SK-N-SH (cell line): ENCODE data around the gene SSR3. TPM values are rescaled to one million over a fixed set of nuclear protein-coding genes. Genes with fewer than 3 reads are reported as not detected.

Experiments
- CTCF ChIA-PET: fragments of 300-600, 350-600 bp; formaldehyde crosslinking; extraction: SDS; loops from one replicate; lab custom pipeline; 2021; lab: Yijun Ruan, JAX
- POLR2A ChIA-PET: fragments of 350-600 bp; sonication (Branson Sonifier 250); formaldehyde crosslinking; extraction: SDS; loops from one replicate; lab custom pipeline; 2020; ENCODE audit warnings: antibody characterized with exemption, inconsistent platforms; lab: Yijun Ruan, JAX
- DNase-seq: peaks from one replicate; pipeline ENCODE4 v3.0.0; 2012
- H2AFZ ChIP-seq: fragments of 200-600 bp; sonication (generic); 2 replicates; pipeline ENCODE4 v1.8.1; 2016; ENCODE audit warnings: antibody characterized with exemption, mild to moderate bottlenecking, low read depth
- H3F3A ChIP-seq: fragments of 200-600 bp; sonication (generic); replicated peaks from 2 replicates; pipeline ENCODE3; 2016; ENCODE audit warnings: antibody characterized with exemption, mild to moderate bottlenecking; ENCODE audit not compliant: insufficient read depth
- H3K27ac ChIP-seq, 2 experiments: fragments of 200-500 bp in 1 of 2; fragments of 200-600 bp in 1 of 2; sonication (Bioruptor generic) in 1 of 2; sonication (generic), shearing (Covaris generic) in 1 of 2; 2 replicates each; pipeline versions ENCODE4 v1.5.1 to v1.6.1; 2014 to 2016; ENCODE audit warnings: low read depth in 2 of 2, inconsistent platforms in 1 of 2, low read length in 1 of 2, mild to moderate bottlenecking in 1 of 2, mixed read lengths in 1 of 2
- H3K27me3 ChIP-seq: fragments of 200-600 bp; sonication (generic), shearing (Covaris generic); 2 replicates; pipeline ENCODE4 v1.6.1; 2016; ENCODE audit warnings: mixed run types; ENCODE audit not compliant: insufficient read depth
- H3K36me3 ChIP-seq, 2 experiments: fragments of 200-500 bp in 1 of 2; fragments of 200-600 bp in 1 of 2; sonication (Bioruptor generic) in 1 of 2; sonication (generic) in 1 of 2; replicated peaks in 1 of 2; 2 replicates each; pipeline versions ENCODE3 to v1.5.1; 2014 to 2016; ENCODE audit warnings: low read length in 1 of 2, mild to moderate bottlenecking in 1 of 2; ENCODE audit not compliant: insufficient read depth in 2 of 2, control insufficient read depth in 1 of 2
- H3K4me1 ChIP-seq, 2 experiments: fragments of 200-500 bp in 1 of 2; fragments of 200-600 bp in 1 of 2; sonication (Bioruptor generic) in 1 of 2; sonication (generic), shearing (Covaris generic) in 1 of 2; 2 replicates each; pipeline versions ENCODE4 v1.5.1 to v1.6.1; 2014 to 2016; ENCODE audit warnings: low read depth in 1 of 2, low read length in 1 of 2, mixed run types in 1 of 2; ENCODE audit not compliant: insufficient read depth in 2 of 2, control insufficient read depth in 1 of 2
- H3K4me2 ChIP-seq: fragments of 200-600 bp; sonication (generic), shearing (Covaris generic); 2 replicates; pipeline ENCODE4 v1.6.1; 2017; ENCODE audit warnings: mixed run types
- H3K4me3 ChIP-seq, 2 experiments: fragments of 200-500 bp in 1 of 2; fragments of 200-600 bp in 1 of 2; sonication (Bioruptor generic) in 1 of 2; sonication (generic), shearing (Covaris generic) in 1 of 2; 2 replicates each; pipeline versions ENCODE4 v1.5.1 to v1.8.1; 2014 to 2016; ENCODE audit warnings: low read depth in 2 of 2, inconsistent platforms in 1 of 2, low read length in 1 of 2, mild to moderate bottlenecking in 1 of 2, mixed read lengths in 1 of 2, moderate library complexity in 1 of 2
- H3K79me2 ChIP-seq: fragments of 200-600 bp; sonication (generic); 2 replicates; pipeline ENCODE4 v1.8.1; 2017; ENCODE audit warnings: mild to moderate bottlenecking; ENCODE audit not compliant: insufficient read depth
- H3K9ac ChIP-seq: fragments of 200-600 bp; sonication (generic); 2 replicates; pipeline ENCODE4 v1.6.1; 2017; ENCODE audit warnings: mixed run types
- H3K9me2 ChIP-seq: fragments of 200-600 bp; sonication (generic); 2 replicates; pipeline ENCODE4 v1.6.1; 2017; ENCODE audit warnings: mixed run types
- H3K9me3 ChIP-seq: fragments of 200-600 bp; sonication (generic); 2 replicates; pipeline ENCODE4 v1.6.1; 2017; ENCODE audit warnings: mixed run types, mild to moderate bottlenecking, moderate library complexity
- H4K20me1 ChIP-seq: fragments of 200-600 bp; sonication (generic); 2 replicates; pipeline ENCODE4 v1.6.1; 2017; ENCODE audit warnings: mild to moderate bottlenecking, mixed run types; ENCODE audit not compliant: insufficient read depth
- CHD2 ChIP-seq: fragments of 150-350 bp; IDR thresholded peaks from 2 replicates; pipeline ENCODE4 v1.6.1; 2018; ENCODE audit warnings: low read length; ENCODE audit not compliant: partially characterized antibody
- EP300 ChIP-seq, 2 experiments: IDR thresholded peaks; 2 replicates each; pipeline versions ENCODE4 v1.4.0 to v1.6.1; 2012; ENCODE audit warnings: borderline replicate concordance in 1 of 2, low read depth in 1 of 2, low read length in 1 of 2
- FOSL2 ChIP-seq: IDR thresholded peaks from 2 replicates; pipeline ENCODE4 v1.4.0; 2012; ENCODE audit warnings: low read depth, mild to moderate bottlenecking, moderate library complexity, borderline replicate concordance
- FOXJ3 ChIP-seq: sonication (generic); formaldehyde crosslinking; IDR thresholded peaks from 2 replicates; pipeline ENCODE4 v1.5.1; 2020; ENCODE audit warnings: mild to moderate bottlenecking, missing genetic modification reagents
- NRF1 ChIP-seq: IDR thresholded peaks from 2 replicates; pipeline ENCODE4 v1.6.1; 2012; ENCODE audit warnings: low read depth, mild to moderate bottlenecking, low read length
- RCOR1 ChIP-seq: fragments of 150-350 bp; IDR thresholded peaks from 2 replicates; pipeline ENCODE4 v1.6.1; 2017; ENCODE audit warnings: antibody characterized with exemption, low read length
- RFX5 ChIP-seq: IDR thresholded peaks from 2 replicates; pipeline ENCODE4 v1.6.1; 2012; ENCODE audit warnings: mild to moderate bottlenecking, improper control_type of control experiment, low read length
- SIN3A ChIP-seq: IDR thresholded peaks from 2 replicates; pipeline ENCODE4 v1.6.1; 2012; ENCODE audit warnings: low read depth, mild to moderate bottlenecking, low read length, moderate library complexity, borderline replicate concordance
- SMC3 ChIP-seq: IDR thresholded peaks from 2 replicates; pipeline ENCODE4 v1.6.1; 2012; ENCODE audit warnings: low read depth, low read length, improper control_type of control experiment
- TAF1 ChIP-seq: IDR thresholded peaks from 2 replicates; pipeline ENCODE4 v1.6.1; 2012; ENCODE audit warnings: low read depth, mild to moderate bottlenecking, low read length, moderate library complexity, borderline replicate concordance
- TCF12 ChIP-seq: IDR thresholded peaks from 2 replicates; pipeline ENCODE4 v1.4.0; 2012
- WGBS: methylation state at CpG from one replicate; pipeline ENCODE4 v1.1.6; 2017; ENCODE audit warnings: low lambda C conversion rate; 5-methylcytosine and 5-hydroxymethylcytosine counted together
- polyA plus RNA-seq, 3 experiments: library from polyadenylated mRNA; depleted of rRNA; stranded (reverse); fragments of >200 nt; gene quantifications; 2 replicates each; pipeline ENCODE4 v1.2.3, GENCODE V29; 2012
- TF ChIP-seq, protein P1 (sequence below): IDR thresholded peaks from 2 replicates; pipeline ENCODE4 v1.4.0; 2012; ENCODE audit warnings: low read depth
- TF ChIP-seq, protein P2 (sequence below): IDR thresholded peaks from 2 replicates; pipeline ENCODE4 v1.6.1; 2012; ENCODE audit warnings: mild to moderate bottlenecking, low read depth, low read length, moderate library complexity
- TF ChIP-seq, protein P3 (sequence below): fragments of 150-350 bp; IDR thresholded peaks from 2 replicates; pipeline ENCODE4 v1.6.1; 2016; ENCODE audit warnings: mild to moderate bottlenecking, low read depth, low read length
- TF ChIP-seq, protein P4 (sequence below): IDR thresholded peaks from 2 replicates; pipeline ENCODE4; 2012

SSR3 gene
- polyA plus RNA-seq, 1 of the 3 experiments (the other 2 are of a cell fraction) = 61.7 TPM

DNA sequence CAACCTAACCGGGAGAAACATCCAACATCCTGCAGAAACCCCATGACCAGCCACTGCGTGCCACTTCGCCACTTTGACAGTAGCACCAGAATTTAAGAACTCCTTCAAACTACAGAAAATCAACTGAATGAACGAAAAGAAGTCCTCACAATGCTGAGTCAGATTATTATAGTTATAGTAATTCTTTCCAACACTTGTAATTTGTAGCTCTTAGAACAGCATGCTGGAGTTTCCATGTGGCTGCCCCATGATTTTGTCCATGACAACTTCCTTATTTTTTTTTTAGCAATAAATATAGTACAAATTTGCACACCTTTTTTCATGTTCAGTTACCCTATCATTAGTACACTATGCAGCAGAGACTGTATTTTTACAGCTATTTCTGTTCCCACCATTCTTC lies 26.1 kb upstream of the SSR3 start:
- WGBS = 92% methylated on average over 4 of the region's 4 CpGs
- no peak for DNase-seq
- no peaks in the 10 kb centered on the region for H4K20me1 ChIP-seq
- no peaks in the 10 kb centered on the region for H3F3A ChIP-seq
- TF ChIP-seq, protein P1, sequence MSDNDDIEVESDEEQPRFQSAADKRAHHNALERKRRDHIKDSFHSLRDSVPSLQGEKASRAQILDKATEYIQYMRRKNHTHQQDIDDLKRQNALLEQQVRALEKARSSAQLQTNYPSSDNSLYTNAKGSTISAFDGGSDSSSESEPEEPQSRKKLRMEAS = no peak
- TF ChIP-seq SMC3 (no peak), TCF12 (no peak), RCOR1 (no peak), FOXJ3 (no peak), FOSL2 (no peak)
- TF ChIP-seq, protein P2, sequence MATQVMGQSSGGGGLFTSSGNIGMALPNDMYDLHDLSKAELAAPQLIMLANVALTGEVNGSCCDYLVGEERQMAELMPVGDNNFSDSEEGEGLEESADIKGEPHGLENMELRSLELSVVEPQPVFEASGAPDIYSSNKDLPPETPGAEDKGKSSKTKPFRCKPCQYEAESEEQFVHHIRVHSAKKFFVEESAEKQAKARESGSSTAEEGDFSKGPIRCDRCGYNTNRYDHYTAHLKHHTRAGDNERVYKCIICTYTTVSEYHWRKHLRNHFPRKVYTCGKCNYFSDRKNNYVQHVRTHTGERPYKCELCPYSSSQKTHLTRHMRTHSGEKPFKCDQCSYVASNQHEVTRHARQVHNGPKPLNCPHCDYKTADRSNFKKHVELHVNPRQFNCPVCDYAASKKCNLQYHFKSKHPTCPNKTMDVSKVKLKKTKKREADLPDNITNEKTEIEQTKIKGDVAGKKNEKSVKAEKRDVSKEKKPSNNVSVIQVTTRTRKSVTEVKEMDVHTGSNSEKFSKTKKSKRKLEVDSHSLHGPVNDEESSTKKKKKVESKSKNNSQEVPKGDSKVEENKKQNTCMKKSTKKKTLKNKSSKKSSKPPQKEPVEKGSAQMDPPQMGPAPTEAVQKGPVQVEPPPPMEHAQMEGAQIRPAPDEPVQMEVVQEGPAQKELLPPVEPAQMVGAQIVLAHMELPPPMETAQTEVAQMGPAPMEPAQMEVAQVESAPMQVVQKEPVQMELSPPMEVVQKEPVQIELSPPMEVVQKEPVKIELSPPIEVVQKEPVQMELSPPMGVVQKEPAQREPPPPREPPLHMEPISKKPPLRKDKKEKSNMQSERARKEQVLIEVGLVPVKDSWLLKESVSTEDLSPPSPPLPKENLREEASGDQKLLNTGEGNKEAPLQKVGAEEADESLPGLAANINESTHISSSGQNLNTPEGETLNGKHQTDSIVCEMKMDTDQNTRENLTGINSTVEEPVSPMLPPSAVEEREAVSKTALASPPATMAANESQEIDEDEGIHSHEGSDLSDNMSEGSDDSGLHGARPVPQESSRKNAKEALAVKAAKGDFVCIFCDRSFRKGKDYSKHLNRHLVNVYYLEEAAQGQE = no peak
- H3K4me3 ChIP-seq = no peak overlapping the region
- H3K36me3 ChIP-seq = no peaks in the 10 kb centered on the region
- no peaks in the 10 kb centered on the region for H3K9me3 ChIP-seq
- POLR2A ChIA-PET = no interaction called here
- no peaks in the 10 kb centered on the region for H3K27me3 ChIP-seq
- no peak overlapping the region for H3K27ac ChIP-seq
- H3K9me2 ChIP-seq = no peaks in the 10 kb centered on the region
- CTCF ChIA-PET = no interaction called here
- no peak overlapping the region for H3K4me2 ChIP-seq
- no peak overlapping the region for H3K9ac ChIP-seq
- no peaks in the 10 kb centered on the region for H3K4me1 ChIP-seq
- no peaks in the 10 kb centered on the region for H3K79me2 ChIP-seq
- H2AFZ ChIP-seq = no peak overlapping the region

DNA sequence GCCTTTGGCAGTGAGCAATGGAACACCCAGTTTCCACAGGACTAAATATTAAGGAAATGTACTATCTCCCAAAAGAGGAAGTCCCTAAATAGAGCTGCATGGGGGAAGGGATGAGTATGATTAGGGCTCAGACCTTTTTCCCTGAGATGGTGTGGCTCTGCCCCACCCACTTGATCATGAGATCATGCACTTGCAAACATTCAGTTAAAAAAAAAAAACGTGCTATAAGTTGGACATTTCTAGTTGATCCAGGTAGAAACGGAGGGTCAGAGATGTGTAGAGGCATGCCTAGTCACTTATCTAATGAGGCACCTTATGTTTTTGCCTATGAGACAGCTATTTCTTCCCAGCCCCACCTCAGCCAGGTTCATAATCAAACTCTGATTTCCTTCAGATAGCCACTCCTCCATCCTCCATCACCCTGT lies 24.5 kb upstream of the SSR3 start:
- H3K9me2 ChIP-seq = no peaks in the 10 kb centered on the region
- WGBS = 60% methylated on average over 2 of the region's 2 CpGs
- POLR2A ChIA-PET = no interaction called here
- TF ChIP-seq FOXJ3 = no peak
- TF ChIP-seq SIN3A = no peak
- TF ChIP-seq, protein P3, sequence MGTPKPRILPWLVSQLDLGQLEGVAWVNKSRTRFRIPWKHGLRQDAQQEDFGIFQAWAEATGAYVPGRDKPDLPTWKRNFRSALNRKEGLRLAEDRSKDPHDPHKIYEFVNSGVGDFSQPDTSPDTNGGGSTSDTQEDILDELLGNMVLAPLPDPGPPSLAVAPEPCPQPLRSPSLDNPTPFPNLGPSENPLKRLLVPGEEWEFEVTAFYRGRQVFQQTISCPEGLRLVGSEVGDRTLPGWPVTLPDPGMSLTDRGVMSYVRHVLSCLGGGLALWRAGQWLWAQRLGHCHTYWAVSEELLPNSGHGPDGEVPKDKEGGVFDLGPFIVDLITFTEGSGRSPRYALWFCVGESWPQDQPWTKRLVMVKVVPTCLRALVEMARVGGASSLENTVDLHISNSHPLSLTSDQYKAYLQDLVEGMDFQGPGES = no peak
- TF ChIP-seq NRF1 = no peak
- no peak for TF ChIP-seq RFX5
- TF ChIP-seq, protein P2 = no peak
- TF ChIP-seq, protein P4, sequence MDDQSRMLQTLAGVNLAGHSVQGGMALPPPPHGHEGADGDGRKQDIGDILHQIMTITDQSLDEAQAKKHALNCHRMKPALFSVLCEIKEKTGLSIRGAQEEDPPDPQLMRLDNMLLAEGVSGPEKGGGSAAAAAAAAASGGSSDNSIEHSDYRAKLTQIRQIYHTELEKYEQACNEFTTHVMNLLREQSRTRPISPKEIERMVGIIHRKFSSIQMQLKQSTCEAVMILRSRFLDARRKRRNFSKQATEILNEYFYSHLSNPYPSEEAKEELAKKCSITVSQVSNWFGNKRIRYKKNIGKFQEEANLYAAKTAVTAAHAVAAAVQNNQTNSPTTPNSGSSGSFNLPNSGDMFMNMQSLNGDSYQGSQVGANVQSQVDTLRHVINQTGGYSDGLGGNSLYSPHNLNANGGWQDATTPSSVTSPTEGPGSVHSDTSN = no peak
- no peak for TF ChIP-seq CHD2
- no peak for TF ChIP-seq SMC3
- no peak for TF ChIP-seq EP300 (IDR thresholded peaks at IDR 0.05; ENCODE audit: borderline replicate concordance in 1 of 2, low read depth in 1 of 2, low read length in 1 of 2)
- no peak for TF ChIP-seq TAF1
- TF ChIP-seq, protein P1 = no peak

More for the DNA sequence above, 24.5 kb upstream of the SSR3 start:
- Histone ChIP-seq H3K36me3 (no peaks in the 10 kb centered on the region), H3K27me3 (no peaks in the 10 kb centered on the region), H3K9ac (no peak overlapping the region), H4K20me1 (no peaks in the 10 kb centered on the region), H3K9me3 (no peaks in the 10 kb centered on the region), H3K79me2 (no peaks in the 10 kb centered on the region), H3F3A (no peaks in the 10 kb centered on the region), H3K4me1 (no peaks in the 10 kb centered on the region), H3K27ac (no peak overlapping the region), H2AFZ (no peak overlapping the region), H3K4me2 (no peak overlapping the region), H3K4me3 (no peak overlapping the region)
- DNase-seq = no peak
- CTCF ChIA-PET = interaction anchor here (1.2 kb wide), 1 partner anchor 16 kb away, joined by 3 read pairs; no protein-coding TSS in a partner anchor
